HG03521 (cell line): ENCODE data around the gene FOXI1.

Experiments used
- ATAC-seq: cut with Tn5 transposase; IDR thresholded peaks from one replicate; pipeline ENCODE4 v1.9.1; 2021; ENCODE audit warnings: mild to moderate bottlenecking, moderate library complexity; ENCODE audit not compliant: unreplicated experiment

FOXI1 gene

DNA sequence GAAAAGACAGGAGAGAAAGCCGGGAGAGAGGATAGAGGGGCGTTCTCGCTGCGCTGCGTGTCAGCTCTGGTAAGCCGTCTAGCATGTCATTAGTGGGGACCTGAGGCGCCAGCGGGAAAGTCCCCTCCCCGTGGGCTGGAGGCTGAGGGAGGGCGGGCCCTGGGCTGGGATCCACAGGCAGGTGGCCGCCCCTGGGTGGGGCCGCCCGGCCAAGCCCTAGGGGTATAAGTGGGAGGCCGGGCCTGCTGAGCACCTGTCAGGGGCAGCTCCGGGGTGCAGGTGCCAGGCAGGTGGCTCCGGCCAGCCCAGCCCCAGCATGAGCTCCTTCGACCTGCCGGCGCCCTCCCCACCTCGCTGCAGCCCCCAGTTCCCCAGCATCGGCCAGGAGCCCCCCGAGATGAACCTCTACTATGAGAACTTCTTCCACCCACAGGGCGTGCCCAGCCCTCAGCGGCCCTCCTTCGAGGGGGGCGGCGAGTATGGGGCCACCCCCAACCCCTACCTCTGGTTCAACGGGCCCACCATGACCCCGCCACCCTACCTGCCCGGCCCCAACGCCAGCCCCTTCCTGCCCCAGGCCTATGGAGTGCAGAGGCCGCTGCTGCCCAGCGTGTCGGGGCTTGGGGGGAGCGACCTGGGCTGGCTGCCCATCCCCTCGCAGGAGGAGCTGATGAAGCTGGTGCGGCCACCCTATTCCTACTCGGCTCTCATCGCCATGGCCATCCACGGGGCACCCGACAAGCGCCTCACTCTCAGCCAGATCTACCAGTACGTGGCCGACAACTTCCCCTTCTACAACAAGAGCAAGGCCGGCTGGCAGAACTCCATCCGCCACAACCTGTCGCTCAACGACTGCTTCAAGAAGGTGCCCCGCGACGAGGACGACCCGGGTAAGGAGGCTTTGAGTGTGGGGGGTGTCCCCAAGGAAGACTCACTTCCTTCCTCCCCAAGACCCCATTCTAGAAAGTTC is at the start of gene FOXI1:
TSS of gene FOXI1 (plus strand) at position 256 of the 970 bp plus-strand sequence. CDS start at position 317, 61 bp downstream.
- ATAC-seq, result no peak

DNA sequence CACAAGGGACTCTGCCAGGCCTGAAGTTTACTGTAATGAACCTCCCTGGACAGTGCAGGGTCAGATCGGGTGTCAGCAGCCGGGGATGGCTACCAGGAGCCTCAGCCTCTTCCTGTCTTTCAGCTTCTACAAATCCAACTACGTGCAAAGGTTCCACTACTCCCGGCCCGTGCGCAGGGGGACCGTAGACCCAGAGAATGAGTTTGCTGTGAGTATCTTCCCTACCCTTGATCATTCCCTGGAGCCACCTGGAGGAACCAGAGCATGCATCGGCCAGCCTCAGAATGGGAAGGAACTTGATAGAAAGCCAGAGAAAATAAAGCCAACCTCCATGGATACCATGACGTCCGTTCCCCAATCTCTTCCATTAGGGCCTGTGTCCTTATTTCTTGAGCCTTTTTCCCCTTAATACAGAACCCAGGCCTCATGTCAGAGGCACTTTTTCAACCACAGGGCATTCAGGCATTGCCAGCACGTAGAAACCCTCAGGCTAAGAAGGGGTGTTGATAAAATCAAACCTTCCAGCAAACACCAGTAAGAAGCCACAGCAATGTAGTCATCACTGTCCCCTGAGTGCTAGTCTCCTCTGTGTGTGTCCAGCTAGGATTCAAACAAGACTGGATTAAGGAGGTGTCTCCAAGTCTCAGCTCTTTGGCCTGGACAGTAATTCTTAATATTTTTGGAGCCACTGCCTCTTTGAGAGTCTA is 49.0 kb upstream of the FOXI1 start:
- ATAC-seq, result no peak

DNA sequence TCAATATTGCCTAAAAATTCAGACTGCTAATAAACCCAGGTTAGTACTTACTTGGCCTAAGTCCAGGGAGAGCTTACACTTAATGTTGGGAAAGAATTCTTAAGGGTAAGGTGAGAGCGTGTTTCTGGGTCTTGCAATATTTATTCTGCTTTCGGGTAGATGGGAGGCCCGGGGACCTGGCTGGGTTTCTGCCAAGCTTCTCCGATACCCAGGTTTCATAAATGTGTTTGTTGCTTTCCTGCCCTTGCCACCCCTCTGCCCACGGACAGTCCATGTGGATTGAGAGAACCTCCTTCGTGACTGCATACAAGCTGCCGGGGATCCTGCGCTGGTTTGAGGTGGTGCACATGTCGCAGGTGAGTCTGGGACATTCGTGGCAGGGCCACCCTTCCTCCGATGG is 48.4 kb upstream of the FOXI1 start:
- ATAC-seq, result no peak

DNA sequence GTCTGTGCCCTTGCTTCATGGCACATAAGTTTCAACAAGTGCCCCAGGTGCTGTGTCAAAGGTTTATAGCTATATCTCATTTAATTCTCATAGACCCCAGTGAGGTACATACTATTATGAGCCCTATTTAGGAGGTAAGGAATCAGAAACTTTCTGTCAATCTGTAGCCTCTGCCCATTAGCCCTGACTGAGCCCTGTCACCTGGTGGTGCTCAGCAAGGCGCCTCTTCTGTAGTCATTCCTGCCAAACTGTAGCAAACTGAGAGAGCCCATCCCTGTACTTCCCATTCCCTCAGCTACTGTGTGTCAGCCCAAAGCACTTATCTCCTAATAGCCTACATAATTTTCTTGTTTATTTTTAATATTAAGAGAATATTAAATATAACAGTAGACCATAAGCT is 46.5 kb upstream of the FOXI1 start:
- no peak for ATAC-seq

DNA sequence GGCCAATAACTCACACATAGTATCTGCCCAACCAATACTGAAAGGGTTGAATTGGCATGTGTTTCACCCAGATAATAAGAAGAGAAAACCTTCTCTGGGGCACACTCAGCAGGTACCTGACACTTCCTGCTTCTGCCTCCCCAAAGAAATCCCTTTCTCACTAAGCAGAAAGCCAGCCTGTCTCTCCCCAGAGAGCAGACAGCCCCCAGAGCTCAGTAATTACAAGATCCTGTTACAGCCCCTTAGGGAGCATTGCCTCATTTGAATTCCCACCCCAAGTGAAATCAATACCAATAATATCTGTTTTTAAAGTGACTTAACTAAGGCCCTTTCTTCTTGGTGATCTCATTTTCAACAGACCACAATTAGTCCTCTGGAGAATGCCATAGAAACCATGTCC is 38.5 kb upstream of the FOXI1 start:
- no peak for ATAC-seq

DNA sequence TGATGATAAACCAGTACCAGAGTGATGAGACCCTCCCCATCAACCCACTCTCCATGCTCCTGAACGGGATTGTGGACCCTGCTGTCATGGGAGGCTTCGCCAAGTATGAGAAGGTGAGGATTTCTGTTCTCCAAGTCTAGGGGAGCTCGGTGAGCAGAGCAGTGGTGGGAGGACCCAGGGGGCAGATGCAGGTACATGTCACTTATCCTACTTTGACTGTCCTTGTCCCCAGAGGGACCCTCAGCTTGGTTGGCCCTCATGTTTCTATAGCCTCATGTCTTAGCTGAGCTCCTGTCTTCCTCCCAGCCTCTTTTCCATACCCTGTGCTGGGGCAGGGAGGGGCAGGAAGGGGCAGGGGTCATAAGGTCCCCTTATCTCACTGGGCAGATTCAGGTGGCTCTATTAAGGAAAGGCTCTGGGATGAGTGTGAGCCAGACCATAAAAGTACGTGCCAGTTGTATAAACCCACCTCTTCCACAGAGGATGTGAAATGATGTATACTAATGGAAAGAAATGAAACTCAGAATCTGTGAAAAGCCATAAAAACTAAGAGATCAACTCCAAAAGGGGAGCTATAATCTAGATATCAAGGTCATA is 38.0 kb upstream of the FOXI1 start:
- ATAC-seq, result no peak

DNA sequence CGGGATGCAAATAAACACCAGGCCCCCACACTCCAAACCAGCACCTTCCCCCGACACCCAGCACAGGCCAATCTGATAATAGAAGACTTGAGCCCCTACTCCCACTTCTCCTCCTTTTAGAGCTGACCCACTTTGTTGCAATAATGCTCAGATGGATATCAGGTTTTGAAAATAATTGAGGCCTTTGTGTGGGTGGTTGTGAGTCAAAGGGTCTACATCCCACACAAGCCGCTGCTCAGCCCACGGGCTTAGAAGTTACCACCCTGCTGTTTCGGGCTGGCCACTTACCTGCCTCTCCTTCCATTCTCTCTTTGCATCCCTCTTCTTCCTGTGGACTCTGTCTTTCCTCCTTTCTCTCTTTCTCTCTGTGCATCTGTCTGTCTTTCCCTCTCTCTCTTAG is 36.2 kb upstream of the FOXI1 start:
- ATAC-seq, result no peak

DNA sequence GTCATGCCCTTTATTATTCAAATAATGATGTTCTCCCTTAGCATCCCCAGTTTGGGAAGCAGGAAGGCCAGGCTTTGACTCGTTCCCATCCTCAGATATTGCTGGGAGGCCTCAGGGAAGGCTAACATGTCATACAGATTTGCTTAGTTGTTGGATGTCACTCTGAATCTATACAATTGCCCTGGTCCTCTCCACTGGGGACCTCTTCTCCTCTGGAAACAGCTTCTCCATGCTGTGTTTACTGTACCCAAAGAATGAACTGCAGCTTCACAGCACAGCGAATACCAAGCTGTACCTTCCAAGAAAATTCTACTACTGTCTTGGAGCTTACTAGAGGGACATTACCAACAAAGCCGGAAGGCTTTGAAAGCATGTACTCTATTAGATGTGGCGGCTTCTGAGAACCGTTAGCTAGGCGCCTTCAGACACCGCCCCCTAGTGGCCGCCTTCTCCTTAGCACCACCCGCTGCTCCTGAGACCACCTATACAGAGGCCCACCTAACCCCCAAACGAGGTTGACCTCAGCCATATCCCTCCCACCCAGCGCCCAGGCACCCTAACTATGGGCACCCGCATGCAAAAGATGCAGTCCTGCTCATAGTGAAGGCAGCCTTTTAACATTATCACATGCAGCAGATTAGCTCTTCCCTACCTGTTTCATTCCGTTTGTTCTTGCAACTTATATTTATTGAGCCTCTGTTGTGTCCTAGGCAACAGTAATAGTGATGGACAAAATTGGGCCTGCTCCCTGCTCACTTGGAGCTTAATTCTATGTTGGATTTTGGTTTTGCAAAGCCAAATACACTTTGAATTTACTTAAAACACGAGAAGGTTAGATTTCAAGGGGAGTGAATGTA is 34.9 kb upstream of the FOXI1 start:
- ATAC-seq, result no peak

DNA sequence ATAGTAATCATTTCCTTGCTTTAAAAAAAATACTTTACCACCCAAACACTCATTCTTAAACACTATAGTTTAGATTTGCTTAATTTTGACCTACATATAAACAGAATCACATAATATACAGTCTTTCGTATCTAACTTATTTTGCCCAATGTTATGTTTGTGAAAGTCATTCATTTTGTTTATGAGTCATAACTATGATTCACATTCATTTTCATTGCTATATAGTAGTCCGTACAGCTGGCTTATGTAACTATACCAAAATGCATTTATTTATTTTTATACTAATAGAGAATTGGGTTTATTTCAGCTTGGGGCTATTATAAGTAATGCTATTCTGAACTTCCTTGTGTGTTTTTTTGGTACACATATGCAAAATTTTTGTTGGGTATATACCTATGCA is 33.9 kb upstream of the FOXI1 start:
- no peak for ATAC-seq

DNA sequence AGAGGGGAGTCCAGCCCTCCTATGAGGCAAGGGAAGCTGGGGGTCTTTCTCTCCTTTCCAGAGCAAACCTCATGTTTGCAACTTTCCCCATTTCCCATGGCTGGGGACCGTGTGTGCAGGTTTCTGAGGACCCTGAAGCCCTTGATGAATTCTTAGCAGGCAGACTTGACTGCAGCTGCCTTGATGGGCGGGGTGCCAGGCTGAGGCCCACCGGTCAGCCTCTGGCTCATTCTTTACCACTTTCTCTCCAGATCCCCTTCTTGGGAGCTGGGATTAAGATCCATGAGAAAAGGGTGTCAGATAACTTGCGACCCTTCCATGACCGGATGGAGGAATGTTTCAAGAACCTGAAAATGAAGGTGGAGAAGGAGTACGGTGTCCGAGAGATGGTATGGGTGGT is 30.0 kb upstream of the FOXI1 start:
- no peak for ATAC-seq

DNA sequence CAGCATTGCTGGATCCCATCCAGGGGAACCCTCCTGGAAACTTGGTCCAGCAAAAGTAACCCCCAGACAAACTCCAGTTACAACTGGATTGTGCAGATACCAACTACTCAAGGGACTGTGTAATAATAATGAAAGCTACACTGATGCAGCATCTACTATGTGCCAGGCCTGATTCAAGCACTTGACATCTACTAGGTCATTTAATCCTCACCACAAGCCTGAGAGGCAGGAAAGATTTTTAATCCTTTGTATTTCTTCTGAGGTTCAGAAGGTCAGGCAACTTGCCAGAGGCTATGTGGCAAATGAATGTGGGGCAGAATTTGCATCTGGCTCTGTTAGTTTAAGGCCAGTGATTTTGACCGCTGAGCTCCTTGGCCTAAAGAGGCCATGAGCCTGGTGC is 29.5 kb upstream of the FOXI1 start:
- no peak for ATAC-seq

DNA sequence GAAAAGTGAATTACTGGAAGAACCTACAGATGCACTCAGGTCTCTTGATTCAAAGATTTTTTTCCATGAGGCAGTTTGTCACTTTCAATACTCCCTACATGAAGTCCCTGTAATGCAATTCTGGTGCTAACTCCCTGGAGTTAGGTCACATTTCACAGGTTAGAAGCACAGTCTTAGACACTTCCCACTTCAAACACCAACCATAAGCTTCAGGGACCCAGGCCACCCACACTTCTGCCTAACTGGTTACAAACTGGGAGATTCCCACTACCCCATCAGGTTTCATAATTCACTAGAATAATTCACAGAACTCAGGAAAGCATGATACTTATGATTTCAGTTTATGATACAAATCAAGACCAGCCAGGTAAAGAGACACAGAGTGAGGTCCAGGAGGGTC is 29.0 kb upstream of the FOXI1 start:
- no peak for ATAC-seq

DNA sequence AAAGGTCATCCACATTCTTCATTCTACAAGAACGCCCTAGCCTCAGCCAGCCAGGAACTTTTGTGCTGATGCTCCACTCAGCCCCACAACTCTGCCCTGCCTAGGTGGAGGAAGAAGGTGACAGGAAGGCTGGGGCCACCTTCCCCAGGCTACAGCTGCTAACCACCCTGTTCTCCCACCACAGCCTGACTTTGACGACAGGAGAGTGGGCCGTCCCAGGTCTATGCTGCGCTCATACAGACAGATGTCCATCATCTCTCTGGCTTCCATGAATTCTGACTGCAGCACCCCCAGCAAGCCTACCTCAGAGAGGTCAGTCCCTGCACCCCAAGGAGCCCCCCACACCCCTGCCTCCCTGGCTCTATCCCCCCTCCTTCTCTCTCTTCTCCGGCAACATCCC is 28.2 kb upstream of the FOXI1 start:
- ATAC-seq, result no peak

DNA sequence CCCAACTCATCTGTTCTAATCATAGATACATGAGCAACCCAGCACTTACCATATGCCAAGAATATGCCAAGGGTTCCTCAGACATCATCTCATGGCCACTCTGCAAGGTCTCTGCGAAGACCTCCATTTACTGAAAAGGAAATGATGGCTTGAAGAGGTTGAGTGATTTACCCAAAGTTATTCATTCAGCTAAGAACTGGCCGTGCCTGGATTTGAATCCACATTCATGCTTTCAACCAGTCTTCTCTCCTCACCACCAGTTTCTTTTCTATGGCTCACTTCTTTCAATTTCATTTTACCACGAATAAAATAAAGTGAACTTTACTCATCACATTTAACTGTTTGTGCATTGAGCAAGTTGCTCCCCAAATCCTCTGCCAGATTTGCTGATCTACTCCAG is 27.2 kb upstream of the FOXI1 start:
- ATAC-seq, result no peak

DNA sequence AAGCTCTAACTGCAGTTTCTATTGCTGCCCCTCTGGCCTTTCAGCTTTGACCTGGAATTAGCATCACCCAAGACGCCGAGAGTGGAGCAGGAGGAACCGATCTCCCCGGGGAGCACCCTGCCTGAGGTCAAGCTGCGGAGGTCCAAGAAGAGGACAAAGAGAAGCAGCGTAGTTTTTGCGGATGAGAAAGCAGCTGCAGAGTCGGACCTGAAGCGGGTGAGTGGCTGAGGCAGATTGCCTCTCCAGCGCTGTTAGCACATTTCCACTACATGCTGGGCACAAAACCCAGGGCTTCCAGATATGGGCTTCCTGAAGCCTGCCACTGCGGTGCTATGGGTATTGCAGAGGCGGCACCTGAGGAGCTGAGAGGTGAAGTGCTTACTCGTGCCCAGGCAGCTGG is 26.8 kb upstream of the FOXI1 start:
- no peak for ATAC-seq

DNA sequence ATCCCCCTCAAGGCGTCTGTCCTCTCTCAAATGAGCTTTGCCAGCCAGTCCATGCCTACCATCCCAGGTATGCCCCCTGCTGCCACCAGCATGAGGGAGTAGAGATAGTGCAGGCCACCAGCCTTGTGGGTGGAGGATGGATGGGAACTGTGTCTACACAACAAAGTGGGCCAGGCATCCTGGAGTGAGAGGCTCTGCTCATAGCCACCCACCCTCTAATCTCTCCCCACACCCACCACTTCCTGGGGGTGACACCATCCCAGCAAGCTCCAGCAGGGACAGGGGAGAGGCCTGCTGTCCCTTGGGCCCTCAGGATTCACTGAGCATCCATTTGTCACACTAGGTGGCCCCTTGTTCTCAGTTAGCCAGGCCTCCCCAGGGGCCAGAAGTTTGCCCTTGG is 25.5 kb upstream of the FOXI1 start:
- no peak for ATAC-seq

DNA sequence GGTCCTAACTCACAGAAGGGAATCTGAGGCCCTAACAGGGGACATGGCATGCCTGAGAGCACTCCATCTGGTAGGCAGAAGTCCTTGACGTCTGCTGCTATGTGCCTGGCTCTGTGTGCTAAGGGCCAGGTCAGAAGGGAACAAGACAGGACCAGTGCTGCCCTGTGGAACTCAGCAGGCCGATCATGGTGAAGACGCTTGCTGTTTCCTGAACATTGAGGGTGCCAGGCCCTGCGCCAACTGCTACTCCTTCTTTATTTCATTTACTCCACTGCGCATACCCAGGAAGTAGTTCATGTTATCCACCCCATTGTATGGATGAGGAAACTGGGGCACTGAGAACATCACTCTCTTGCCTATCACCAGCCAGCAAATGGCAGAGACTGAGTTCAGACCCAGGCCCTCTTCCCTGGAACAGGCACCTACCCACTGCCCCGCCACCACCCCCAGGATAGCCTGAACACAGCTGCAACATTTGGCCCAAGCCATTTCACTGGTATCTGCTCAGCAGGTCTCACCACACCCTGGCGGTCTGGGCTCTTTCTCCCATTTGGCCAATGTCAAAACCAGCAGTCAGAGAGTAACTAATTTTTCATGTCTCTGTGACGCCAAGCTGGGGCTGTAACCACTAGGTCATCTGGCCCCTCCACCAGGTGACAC is 24.8 kb upstream of the FOXI1 start:
- ATAC-seq, result no peak

DNA sequence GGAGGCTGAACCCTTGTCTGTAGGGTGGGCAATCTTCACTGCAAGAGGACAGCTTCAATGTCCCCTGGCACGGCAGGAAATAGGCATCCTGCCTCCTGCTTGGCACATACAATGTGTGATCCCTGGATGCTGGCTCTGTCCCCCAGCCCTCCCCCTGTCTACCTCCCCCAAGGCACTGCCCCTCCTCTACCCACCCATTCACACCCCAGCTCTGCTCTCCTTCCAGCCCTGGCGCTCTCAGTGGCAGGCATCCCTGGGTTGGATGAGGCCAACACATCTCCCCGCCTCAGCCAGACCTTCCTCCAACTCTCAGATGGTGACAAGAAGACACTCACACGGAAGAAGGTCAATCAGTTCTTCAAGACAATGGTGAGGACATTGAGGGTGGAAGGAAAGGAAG is 24.1 kb upstream of the FOXI1 start:
- no peak for ATAC-seq

DNA sequence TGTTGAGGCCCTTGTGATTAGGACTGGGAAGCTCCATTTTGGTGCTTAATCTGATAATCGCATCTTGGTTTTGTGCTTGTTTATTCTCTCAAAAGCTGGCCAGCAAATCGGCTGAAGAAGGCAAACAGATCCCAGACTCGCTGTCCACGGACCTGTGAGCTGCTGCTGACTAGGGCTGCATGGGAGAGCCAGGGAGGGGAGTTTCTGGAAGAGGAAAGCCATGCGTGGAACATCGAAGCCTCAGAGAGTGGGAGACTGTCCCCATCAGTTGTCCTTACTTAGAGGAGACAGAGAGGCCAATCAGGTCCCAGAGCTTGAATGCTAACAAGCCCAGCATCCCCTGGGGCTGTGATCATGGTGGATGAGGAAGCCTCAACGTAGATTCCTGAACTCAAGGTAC is 23.0 kb upstream of the FOXI1 start:
- no peak for ATAC-seq

DNA sequence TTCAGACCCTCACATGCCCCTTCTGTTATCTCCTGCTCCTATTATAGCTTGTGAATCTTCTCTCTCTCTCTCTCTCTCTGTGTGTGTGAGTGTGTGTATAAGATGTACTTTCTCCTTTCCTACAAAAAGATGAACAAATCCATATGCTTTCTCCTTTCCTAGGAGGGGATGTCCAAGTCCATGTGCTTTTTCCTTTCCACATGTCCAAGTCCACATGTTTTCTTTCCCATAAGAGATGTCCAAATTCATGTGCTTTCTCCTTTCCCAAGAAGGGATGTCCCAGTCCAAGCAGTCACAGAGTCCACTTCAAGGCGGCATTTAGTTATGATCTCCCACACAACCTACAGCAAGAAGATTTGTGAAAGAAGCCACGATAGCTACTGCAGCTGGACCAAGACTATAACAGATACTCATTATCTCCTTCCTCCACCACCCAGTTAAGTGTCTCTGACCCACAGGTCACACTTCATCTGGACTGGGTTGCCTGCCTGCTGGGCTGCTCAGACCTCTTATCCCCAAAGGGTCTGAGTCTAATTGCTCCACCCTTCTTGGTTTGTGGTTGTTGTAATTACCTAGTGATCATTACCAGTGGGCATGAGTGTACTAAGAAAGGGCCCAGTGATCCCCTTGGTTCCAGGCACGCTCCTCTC is 18.4 kb upstream of the FOXI1 start:
- ATAC-seq, result no peak
